Measurements from ENCODE around the gene FDCSP. TPM values are rescaled to one million over a fixed set of nuclear protein-coding genes. Genes with fewer than 3 reads are reported as not detected.

Gene FDCSP
- not detected in 2 replicates for total RNA-seq (2014; rRNA removed; shearing (Covaris generic))

DNA sequence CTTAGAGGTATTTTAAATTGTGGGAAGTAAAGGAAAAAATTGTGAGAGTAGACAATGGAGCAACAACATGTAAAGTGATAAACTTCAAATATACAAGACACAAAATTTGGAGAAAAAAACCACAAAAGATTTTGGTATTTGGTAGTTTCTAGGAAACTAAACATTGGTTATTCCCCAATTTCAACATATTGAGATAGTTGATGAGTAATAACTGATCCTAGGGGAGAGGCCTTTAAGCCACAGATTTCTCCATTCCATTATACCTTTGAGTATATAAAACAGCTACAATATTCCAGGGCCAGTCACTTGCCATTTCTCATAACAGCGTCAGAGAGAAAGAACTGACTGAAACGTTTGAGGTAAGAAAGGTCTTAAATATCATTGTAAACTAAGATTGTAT is at the start of gene FDCSP:
FDCSP (plus strand) TSS at position 301 of the 400 bp plus-strand sequence. CDS start 5,071 bp downstream, outside the sequence.
- no peak within 1 kb of the TSS for H3K4me3 ChIP-seq (ENCODE audit: insufficient read depth, low read depth, low read length)
- no peaks in the 10 kb centered on the region for H3K36me3 ChIP-seq (replicated peaks; ENCODE audit: control insufficient read depth, insufficient read depth, low read length)
- no peak for DNase-seq
- H3K27me3 ChIP-seq (ENCODE audit: control insufficient read depth, insufficient read depth, low read length) = no peaks in the 10 kb centered on the region

- Histone ChIP-seq H3K36me3 (replicated peaks; ENCODE audit: control insufficient read depth, insufficient read depth, low read length) (no peaks in the 10 kb centered on the region), H3K27me3 (ENCODE audit: control insufficient read depth, insufficient read depth, low read length) (no peaks in the 10 kb centered on the region), H3K4me3 (ENCODE audit: insufficient read depth, low read depth, low read length) (no peak overlapping the region)
- no peak for DNase-seq
These were observed 48.8 kb upstream of the FDCSP start for GRCh38 chr4:70177090-70177489.

GRCh38 chr4:70178075-70178660 is 47.8 kb upstream of the FDCSP start:
- Histone ChIP-seq H3K27me3 (ENCODE audit: control insufficient read depth, insufficient read depth, low read length) (no peaks in the 10 kb centered on the region), H3K36me3 (replicated peaks; ENCODE audit: control insufficient read depth, insufficient read depth, low read length) (no peaks in the 10 kb centered on the region)
- DNase-seq = no peak

DNA sequence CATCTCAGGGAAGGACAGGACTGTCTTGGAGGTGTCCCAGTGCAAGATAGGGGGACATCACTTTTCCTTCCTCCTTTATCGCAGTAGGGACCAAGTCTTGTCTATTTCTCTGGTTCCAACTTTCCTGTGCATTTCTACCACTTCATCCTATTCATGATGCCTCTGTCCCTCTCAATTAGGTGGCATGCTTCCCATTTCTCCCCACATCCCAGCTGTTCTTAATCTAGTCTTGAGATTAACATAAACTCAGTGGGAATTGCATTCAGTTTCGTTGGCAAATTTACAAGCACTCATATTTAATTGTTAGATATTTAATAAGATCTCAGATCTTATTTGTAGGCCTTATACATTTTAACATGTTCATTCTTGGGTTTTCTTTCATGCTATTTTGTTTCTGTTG is 46.1 kb upstream of the FDCSP start:
- H3K36me3 ChIP-seq (replicated peaks; ENCODE audit: control insufficient read depth, insufficient read depth, low read length) = no peaks in the 10 kb centered on the region

More at GRCh38 chr4:70178075-70178660, 47.8 kb upstream of the FDCSP start:
- no peak overlapping the region for H3K4me3 ChIP-seq (ENCODE audit: insufficient read depth, low read depth, low read length)

DNA sequence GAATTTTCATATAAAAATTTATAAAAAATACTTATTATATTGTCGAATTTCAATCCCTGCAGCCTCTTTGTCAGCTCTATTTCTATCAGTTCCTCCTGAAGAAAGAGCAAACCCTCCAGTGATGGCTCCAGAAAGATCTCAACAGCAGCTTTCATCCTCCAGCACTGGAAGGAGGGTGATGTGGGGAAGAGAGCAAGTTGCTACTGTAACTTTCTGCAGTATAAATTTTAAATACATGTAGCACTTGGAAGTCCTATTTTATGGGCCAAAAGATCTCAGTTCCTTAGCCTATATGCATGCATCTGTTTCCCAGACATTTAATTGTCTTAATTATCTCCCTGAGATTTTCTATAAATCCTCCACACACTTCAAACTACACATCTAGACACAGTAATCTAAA is 44.1 kb upstream of the FDCSP start:
- DNase-seq = no peak

More for the DNA sequence above, 46.1 kb upstream of the FDCSP start:
- no peak for DNase-seq
- Histone ChIP-seq H3K4me3 (ENCODE audit: insufficient read depth, low read depth, low read length) (no peak overlapping the region), H3K27me3 (ENCODE audit: control insufficient read depth, insufficient read depth, low read length) (no peaks in the 10 kb centered on the region)

GRCh38 chr4:70182517-70183167 is 43.3 kb upstream of the FDCSP start:
- DNase-seq = no peak
- Histone ChIP-seq H3K36me3 (replicated peaks; ENCODE audit: control insufficient read depth, insufficient read depth, low read length) (no peaks in the 10 kb centered on the region), H3K4me3 (ENCODE audit: insufficient read depth, low read depth, low read length) (no peak overlapping the region), H3K27me3 (ENCODE audit: control insufficient read depth, insufficient read depth, low read length) (no peaks in the 10 kb centered on the region)

More for the DNA sequence above, 44.1 kb upstream of the FDCSP start:
- Histone ChIP-seq H3K36me3 (replicated peaks; ENCODE audit: control insufficient read depth, insufficient read depth, low read length) (no peaks in the 10 kb centered on the region), H3K27me3 (ENCODE audit: control insufficient read depth, insufficient read depth, low read length) (no peaks in the 10 kb centered on the region), H3K4me3 (ENCODE audit: insufficient read depth, low read depth, low read length) (no peak overlapping the region)

DNA sequence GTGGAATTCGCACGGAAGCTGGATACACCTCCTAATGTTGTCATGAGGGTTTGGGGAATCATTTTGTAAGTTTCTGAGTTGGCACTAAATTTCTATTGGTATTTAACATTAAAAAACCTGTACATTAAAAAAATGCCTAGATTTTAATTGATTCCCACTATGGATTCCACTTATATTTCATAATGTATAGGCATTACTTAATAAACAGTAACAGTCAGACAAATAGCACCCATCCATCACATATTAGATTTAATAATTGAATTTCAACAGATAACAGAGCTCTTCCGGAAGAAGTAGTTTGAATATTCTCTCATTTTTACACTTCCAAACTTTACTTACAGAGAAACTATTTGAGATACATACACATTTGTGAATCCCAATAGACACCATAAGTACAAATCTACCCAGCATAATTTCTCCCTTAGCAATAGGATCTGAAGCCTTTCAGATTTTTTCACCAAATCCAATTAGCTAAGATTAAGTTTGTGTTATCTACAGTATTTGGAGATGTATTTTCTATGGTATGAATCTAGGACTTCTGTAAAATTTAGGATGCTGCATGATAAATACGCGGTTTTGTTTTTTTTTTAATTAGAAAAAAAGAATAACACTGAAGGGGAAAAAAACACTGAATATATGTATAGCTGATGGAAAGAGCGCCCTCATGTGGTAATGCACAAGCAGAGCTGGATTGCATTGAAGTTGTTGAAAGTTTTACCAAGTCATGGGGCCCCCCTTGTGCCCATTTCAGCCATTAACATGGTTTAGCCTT is 42.6 kb upstream of the FDCSP start:
- peak; percentile 3 for DNase-seq
- Histone ChIP-seq H3K4me3 (ENCODE audit: insufficient read depth, low read depth, low read length) (no peak overlapping the region), H3K27me3 (ENCODE audit: control insufficient read depth, insufficient read depth, low read length) (no peaks in the 10 kb centered on the region), H3K36me3 (replicated peaks; ENCODE audit: control insufficient read depth, insufficient read depth, low read length) (no peaks in the 10 kb centered on the region)

DNA sequence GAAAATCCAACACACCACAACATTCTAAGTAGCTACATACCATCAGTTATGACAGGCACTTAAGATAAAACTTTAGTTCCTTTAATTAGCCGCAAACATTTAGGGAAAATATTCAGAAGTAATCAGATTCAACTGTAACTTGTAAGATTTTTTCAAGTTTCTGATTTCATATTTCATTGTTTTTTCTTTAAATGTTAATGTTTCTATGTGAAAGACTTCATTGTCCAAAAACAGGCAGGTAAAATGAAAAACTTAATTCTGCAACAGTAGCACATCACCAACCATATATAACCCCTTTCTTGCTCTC is 42.0 kb upstream of the FDCSP start:
- Histone ChIP-seq H3K27me3 (ENCODE audit: control insufficient read depth, insufficient read depth, low read length) (no peaks in the 10 kb centered on the region), H3K4me3 (ENCODE audit: insufficient read depth, low read depth, low read length) (no peak overlapping the region), H3K36me3 (replicated peaks; ENCODE audit: control insufficient read depth, insufficient read depth, low read length) (no peaks in the 10 kb centered on the region)
- DNase-seq = no peak

- DNase-seq = no peak
- no peak overlapping the region for H3K4me3 ChIP-seq (ENCODE audit: insufficient read depth, low read depth, low read length)
- H3K36me3 ChIP-seq (replicated peaks; ENCODE audit: control insufficient read depth, insufficient read depth, low read length) = no peaks in the 10 kb centered on the region
- H3K27me3 ChIP-seq (ENCODE audit: control insufficient read depth, insufficient read depth, low read length) = no peaks in the 10 kb centered on the region
These were observed 38.7 kb upstream of the FDCSP start for GRCh38 chr4:70187216-70187615.

DNA sequence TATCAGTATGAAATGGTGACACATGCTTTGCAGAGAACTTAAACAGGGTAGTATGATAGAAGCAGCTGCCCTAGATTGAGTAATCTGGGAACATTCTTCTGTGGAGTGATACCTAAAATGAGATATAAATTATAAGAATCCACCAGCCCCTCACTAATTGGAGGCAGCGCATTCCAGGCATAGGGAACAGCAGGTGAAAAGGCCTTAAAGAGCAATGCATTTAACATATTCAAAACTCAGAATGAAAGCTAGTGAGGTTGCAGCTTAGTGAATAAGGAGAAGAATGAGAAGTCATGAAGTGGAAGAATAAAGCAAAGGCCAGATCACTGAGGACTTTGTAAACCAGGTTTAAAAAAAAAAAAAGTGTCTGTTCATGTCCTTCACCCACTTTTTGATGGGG is 35.3 kb upstream of the FDCSP start:
- no peaks in the 10 kb centered on the region for H3K36me3 ChIP-seq (replicated peaks; ENCODE audit: control insufficient read depth, insufficient read depth, low read length)
- no peaks in the 10 kb centered on the region for H3K27me3 ChIP-seq (ENCODE audit: control insufficient read depth, insufficient read depth, low read length)
- no peak for DNase-seq
- no peak overlapping the region for H3K4me3 ChIP-seq (ENCODE audit: insufficient read depth, low read depth, low read length)

GRCh38 chr4:70191647-70192046 is 34.3 kb upstream of the FDCSP start:
- H3K27me3 ChIP-seq (ENCODE audit: control insufficient read depth, insufficient read depth, low read length) = no peaks in the 10 kb centered on the region
- no peak for DNase-seq
- no peak overlapping the region for H3K4me3 ChIP-seq (ENCODE audit: insufficient read depth, low read depth, low read length)
- H3K36me3 ChIP-seq (replicated peaks; ENCODE audit: control insufficient read depth, insufficient read depth, low read length) = no peaks in the 10 kb centered on the region

- H3K27me3 ChIP-seq (ENCODE audit: control insufficient read depth, insufficient read depth, low read length) = no peaks in the 10 kb centered on the region
- no peaks in the 10 kb centered on the region for H3K36me3 ChIP-seq (replicated peaks; ENCODE audit: control insufficient read depth, insufficient read depth, low read length)
- no peak overlapping the region for H3K4me3 ChIP-seq (ENCODE audit: insufficient read depth, low read depth, low read length)
- no peak for DNase-seq
These were observed 33.0 kb upstream of the FDCSP start for GRCh38 chr4:70192895-70193294.

- no peak for DNase-seq
- Histone ChIP-seq H3K27me3 (ENCODE audit: control insufficient read depth, insufficient read depth, low read length) (no peaks in the 10 kb centered on the region), H3K36me3 (replicated peaks; ENCODE audit: control insufficient read depth, insufficient read depth, low read length) (no peaks in the 10 kb centered on the region), H3K4me3 (ENCODE audit: insufficient read depth, low read depth, low read length) (no peak within 1 kb of the TSS)
These were observed 30.5 kb upstream of the FDCSP start, which contains the start of gene ODAM for GRCh38 chr4:70195425-70195824. ODAM (plus strand) TSS chr4:70195725; CDS start chr4:70196544, 819 bp downstream.

- H3K4me3 ChIP-seq (ENCODE audit: insufficient read depth, low read depth, low read length) = no peak overlapping the region
- H3K27me3 ChIP-seq (ENCODE audit: control insufficient read depth, insufficient read depth, low read length) = no peaks in the 10 kb centered on the region
- H3K36me3 ChIP-seq (replicated peaks; ENCODE audit: control insufficient read depth, insufficient read depth, low read length) = no peaks in the 10 kb centered on the region
- DNase-seq = no peak
These were observed 29.1 kb upstream of the FDCSP start for GRCh38 chr4:70196857-70197256.

DNA sequence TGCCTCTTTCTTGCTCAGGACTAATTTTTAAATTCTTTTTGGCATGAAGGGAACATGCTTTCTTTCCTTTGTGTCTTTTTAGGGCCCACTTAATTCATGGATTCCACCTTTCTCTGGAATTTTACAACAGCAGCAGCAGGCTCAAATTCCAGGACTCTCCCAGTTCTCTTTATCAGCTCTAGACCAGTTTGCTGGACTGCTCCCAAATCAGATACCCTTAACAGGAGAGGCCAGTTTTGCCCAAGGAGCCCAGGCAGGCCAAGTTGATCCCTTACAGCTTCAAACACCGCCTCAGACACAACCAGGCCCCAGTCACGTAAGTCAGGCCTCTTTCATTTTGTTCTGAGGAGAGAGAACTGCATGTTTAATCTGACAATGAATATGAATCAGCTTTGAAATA is 28.1 kb upstream of the FDCSP start:
- no peak for DNase-seq
- Histone ChIP-seq H3K27me3 (ENCODE audit: control insufficient read depth, insufficient read depth, low read length) (no peaks in the 10 kb centered on the region), H3K4me3 (ENCODE audit: insufficient read depth, low read depth, low read length) (no peak overlapping the region), H3K36me3 (replicated peaks; ENCODE audit: control insufficient read depth, insufficient read depth, low read length) (no peaks in the 10 kb centered on the region)

Measured in H7 (cell line).